GM12878 (cell line): ENCODE results near the gene KIZ. TPM values are rescaled to one million over a fixed set of nuclear protein-coding genes. Genes with fewer than 3 reads are reported as not detected.

ENCODE experiments used
- ATAC-seq: fragments of 200-7000 bp; cut with Tn5 transposase; 3 replicates; pipeline ENCODE4 v1.9.1; 2020; ENCODE audit warnings: mild to moderate bottlenecking, moderate library complexity
- BruUV-seq: library from RNA; stranded (reverse); fragments of 400-500 nt; replicated peaks from 2 replicates; lab custom pipeline; 2021; lab: Mats Ljungman, UMichigan
- CTCF ChIA-PET: fragments of 300-600 bp; sonication (Branson Sonifier 250); formaldehyde crosslinking; extraction: SDS; loops from one replicate; lab custom pipeline; 2021; ENCODE audit warnings: inconsistent platforms; lab: Yijun Ruan, JAX
- POLR2A ChIA-PET: fragments of 350-600 bp; formaldehyde crosslinking; extraction: SDS; loops from one replicate; lab custom pipeline; 2021; ENCODE audit warnings: inconsistent platforms; lab: Charles Lee
- RAD21 ChIA-PET: fragments of 300-600 bp; sonication (Branson Sonifier 250); formaldehyde crosslinking; loops from one replicate; lab custom pipeline; 2023; ENCODE audit warnings: antibody characterized with exemption; ENCODE audit not compliant: unreplicated experiment; lab: Charles Lee
- SMC1A ChIA-PET: fragments of 300-600 bp; sonication (Branson Sonifier 250); formaldehyde crosslinking; loops from one replicate; lab custom pipeline; 2023; ENCODE audit not compliant: unreplicated experiment, uncharacterized antibody; lab: Charles Lee
- DNase-seq: peaks from one replicate; pipeline ENCODE4 v3.0.0-alpha.2; 2011; ENCODE audit warnings: low read depth, low spot score
- FAIRE-seq: peaks from 3 replicates; lab custom pipeline; 2011; peaks lifted over from hg19 to GRCh38; lab: Jason Lieb, UNC
- H2AFZ ChIP-seq: 2 replicates; pipeline ENCODE4 v1.6.0; 2011; ENCODE audit warnings: low read depth, low read length, control low read depth; ENCODE audit not compliant: control insufficient read depth
- H3K27ac ChIP-seq: 2 replicates; pipeline ENCODE4 v1.5.1; 2011; ENCODE audit warnings: control low read depth; ENCODE audit not compliant: control insufficient read depth, insufficient read depth
- H3K27me3 ChIP-seq, 2 experiments: replicated peaks in 1 of 2; 2 replicates each; pipeline versions ENCODE4 v1.6.0 to v1.6.1; 2011; ENCODE audit warnings: low read length in 1 of 2; ENCODE audit not compliant: control insufficient read depth in 2 of 2, insufficient read depth in 2 of 2
- H3K36me3 ChIP-seq, 2 experiments: 2 replicates each; pipeline ENCODE4 v1.5.1; 2011; ENCODE audit warnings: low read length in 1 of 2; ENCODE audit not compliant: control insufficient read depth in 2 of 2, insufficient read depth in 2 of 2
- H3K4me1 ChIP-seq: 2 replicates; pipeline ENCODE4 v1.6.1; 2011; ENCODE audit warnings: mild to moderate bottlenecking, low read length, moderate library complexity, mixed read lengths; ENCODE audit not compliant: control insufficient read depth, insufficient read depth
- H3K4me2 ChIP-seq: 2 replicates; pipeline ENCODE4 v1.6.0; 2011; ENCODE audit warnings: control low read depth; ENCODE audit not compliant: control insufficient read depth, insufficient read depth
- H3K4me3 ChIP-seq: fragments of 200-600 bp; sonication (generic); 2 replicates; pipeline ENCODE4 v1.5.1; 2016
- H3K79me2 ChIP-seq: 2 replicates; pipeline ENCODE4 v1.6.0; 2011; ENCODE audit warnings: low read length; ENCODE audit not compliant: control insufficient read depth, insufficient read depth
- H3K9ac ChIP-seq: 2 replicates; pipeline ENCODE4 v1.8.0; 2011; ENCODE audit warnings: low read length, control low read depth, mixed read lengths; ENCODE audit not compliant: control insufficient read depth, insufficient read depth
- H3K9me3 ChIP-seq: replicated peaks from 3 replicates; pipeline ENCODE4 v1.5.1; 2011; ENCODE audit warnings: mild to moderate bottlenecking, low read length; ENCODE audit not compliant: control insufficient read depth, insufficient read depth
- H4K20me1 ChIP-seq: 2 replicates; pipeline ENCODE4 v1.6.0; 2011; ENCODE audit not compliant: control insufficient read depth, insufficient read depth
- EGR1 ChIP-seq, 2 experiments: IDR thresholded peaks; 1 replicate in 1 of 2; 2 replicates in 1 of 2; pipeline ENCODE4 v1.6.1; 2011 to 2012; ENCODE audit warnings: low read depth in 2 of 2, low read length in 2 of 2, borderline replicate concordance in 1 of 2, mild to moderate bottlenecking in 1 of 2, moderate library complexity in 1 of 2
- FOXK2 ChIP-seq: fragments of 450-650 bp; IDR thresholded peaks from 2 replicates; pipeline ENCODE4 v1.6.1; 2017; ENCODE audit warnings: mild to moderate bottlenecking, moderate library complexity
- HCFC1 ChIP-seq: fragments of 150-350 bp; IDR thresholded peaks from 2 replicates; pipeline ENCODE4 v1.6.1; 2014; ENCODE audit warnings: low read length
- IRF4 ChIP-seq: IDR thresholded peaks from 2 replicates; pipeline ENCODE4 v1.6.1; 2011; ENCODE audit warnings: low read depth, low read length
- PRDM15 ChIP-seq: fragments of 450-650 bp; formaldehyde crosslinking; IDR thresholded peaks from 2 replicates; pipeline ENCODE4 v1.4.0; 2020; ENCODE audit warnings: mild to moderate bottlenecking, moderate library complexity
- RFX5 ChIP-seq: IDR thresholded peaks from 2 replicates; pipeline ENCODE4 v1.6.1; 2011; ENCODE audit warnings: low read depth, low read length, improper control_type of control experiment
- SMC3 ChIP-seq: IDR thresholded peaks from 2 replicates; pipeline ENCODE4 v1.6.1; 2011; ENCODE audit warnings: low read length, improper control_type of control experiment, borderline replicate concordance
- SREBF2 ChIP-seq: IDR thresholded peaks from 2 replicates; pipeline ENCODE4 v1.6.1; 2012; ENCODE audit warnings: mild to moderate bottlenecking, low read length
- TCF7 ChIP-seq: IDR thresholded peaks from 2 replicates; pipeline ENCODE4 v1.6.1; 2014; ENCODE audit warnings: antibody characterized with exemption, borderline replicate concordance
- WGBS: methylation state at CpG from one replicate; pipeline ENCODE4 v1.1.6; 2016; ENCODE audit warnings: low lambda C conversion rate; ENCODE audit not compliant: insufficient replicate concordance, insufficient coverage; ENCODE audit errors: missing lambda C conversion rate; 5-methylcytosine and 5-hydroxymethylcytosine counted together
- in situ Hi-C: fragments of 300-500 bp; cut with MboI; formaldehyde crosslinking; loops from 9 replicates; pipeline ENCODE4 v1.14.3; 2018; ENCODE audit warnings: mixed read lengths
- intact Hi-C: fragments of 100-400 bp; cut with micrococcal nuclease; formaldehyde crosslinking; loops from one replicate; pipeline ENCODE4 v1.14.2; 2022; ENCODE audit not compliant: unreplicated experiment
- polyA plus RNA-seq, 11 experiments: library from polyadenylated mRNA; depleted of rRNA in 4 of 11; unstranded in 6 of 11; stranded (reverse) in 5 of 11; fragments of >200 nt; fragmentation: Nextera tagmentation in 4 of 11; fragmentation: Illumina TruSeq in 1 of 11; extraction: Ambion mirVana in 4 of 11; extraction: Trizol in 1 of 11; gene quantifications; 1 replicate in 1 of 11; 2 replicates in 10 of 11; pipeline versions ENCODE4 v1.2.1 to v1.2.3, GENCODE V29; 2011 to 2016; ENCODE audit warnings: inconsistent platforms in 2 of 11, missing spikeins in 2 of 11, low read depth in 1 of 11
- total RNA-seq, 4 experiments: library from RNA; depleted of rRNA in 3 of 4; stranded (reverse); fragments of >200 nt in 3 of 4; fragmentation: Illumina TruSeq in 1 of 4; extraction: Trizol in 1 of 4; gene quantifications; 2 replicates each; pipeline versions ENCODE4 v1.2.1 to v1.2.3, GENCODE V29; 2013 to 2021
- TF ChIP-seq, protein P1 (sequence below): fragments of 450-650 bp; IDR thresholded peaks from 2 replicates; pipeline ENCODE4 v1.6.1; 2017; ENCODE audit warnings: mild to moderate bottlenecking

Gene KIZ
- total and polyA plus RNA-seq, 10 of the 15 experiments (the other 5 are each of a cell fraction or from before 2014, with no cell fraction given), result 2.7 to 11.0 (median 7.3) TPM

DNA sequence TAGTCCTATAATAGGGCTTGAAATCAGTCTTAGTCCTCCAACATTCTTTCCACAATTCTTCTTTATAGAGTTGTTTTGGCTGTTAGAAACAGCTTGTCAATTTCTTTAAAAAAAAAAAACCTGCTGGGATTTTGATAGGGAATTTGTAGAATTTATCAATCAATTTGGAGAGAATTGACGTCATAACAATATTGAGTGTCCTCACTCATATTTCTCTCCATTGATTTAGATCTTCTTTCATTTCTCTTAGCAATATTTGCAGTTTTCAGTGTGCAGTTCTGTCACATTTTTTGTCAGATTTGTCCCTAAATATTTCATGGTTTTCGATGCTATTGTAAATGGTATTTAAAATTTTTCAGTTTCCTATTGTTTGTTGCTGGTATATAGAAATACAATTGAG lies 14.5 kb upstream of the KIZ start:
- H3K27me3 ChIP-seq, result peaks cover 3 to 9% of the 10 kb centered on the region in 2 experiments; a peak in 3 of 4 replicates
- RAD21 ChIA-PET, result no interaction called here

More for the DNA sequence above, 14.5 kb upstream of the KIZ start:
- DNase-seq (no peak), ATAC-seq (no peak), FAIRE-seq (no peak)
- Histone ChIP-seq H3K27ac (no peak overlapping the region), H4K20me1 (no peaks in the 10 kb centered on the region), H3K9ac (no peak overlapping the region), H2AFZ (no peak overlapping the region), H3K4me2 (no peak overlapping the region), H3K36me3 (no peaks in the 10 kb centered on the region), H3K79me2 (no peaks in the 10 kb centered on the region), H3K4me3 (no peak overlapping the region), H3K9me3 (no peaks in the 10 kb centered on the region), H3K4me1 (no peaks in the 10 kb centered on the region)
- no peak for TF ChIP-seq RFX5
- TF ChIP-seq SREBF2, result no peak
- TF ChIP-seq TCF7, result no peak
- no peak for TF ChIP-seq HCFC1
- TF ChIP-seq IRF4, result no peak
- no peak for TF ChIP-seq PRDM15 (CRISPR knock-in tag)
- no peak for TF ChIP-seq EGR1 (IDR thresholded peaks at IDR 0.05; ENCODE audit: borderline replicate concordance in 1 of 2, low read depth in 2 of 2, low read length in 2 of 2)
- TF ChIP-seq FOXK2, result no peak
- TF ChIP-seq, protein P1, sequence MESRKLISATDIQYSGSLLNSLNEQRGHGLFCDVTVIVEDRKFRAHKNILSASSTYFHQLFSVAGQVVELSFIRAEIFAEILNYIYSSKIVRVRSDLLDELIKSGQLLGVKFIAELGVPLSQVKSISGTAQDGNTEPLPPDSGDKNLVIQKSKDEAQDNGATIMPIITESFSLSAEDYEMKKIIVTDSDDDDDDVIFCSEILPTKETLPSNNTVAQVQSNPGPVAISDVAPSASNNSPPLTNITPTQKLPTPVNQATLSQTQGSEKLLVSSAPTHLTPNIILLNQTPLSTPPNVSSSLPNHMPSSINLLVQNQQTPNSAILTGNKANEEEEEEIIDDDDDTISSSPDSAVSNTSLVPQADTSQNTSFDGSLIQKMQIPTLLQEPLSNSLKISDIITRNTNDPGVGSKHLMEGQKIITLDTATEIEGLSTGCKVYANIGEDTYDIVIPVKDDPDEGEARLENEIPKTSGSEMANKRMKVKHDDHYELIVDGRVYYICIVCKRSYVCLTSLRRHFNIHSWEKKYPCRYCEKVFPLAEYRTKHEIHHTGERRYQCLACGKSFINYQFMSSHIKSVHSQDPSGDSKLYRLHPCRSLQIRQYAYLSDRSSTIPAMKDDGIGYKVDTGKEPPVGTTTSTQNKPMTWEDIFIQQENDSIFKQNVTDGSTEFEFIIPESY, result no peak
- TF ChIP-seq SMC3, result no peak
- 5% methylated on average over 2 of the region's 2 CpGs for WGBS
- in situ Hi-C loops (no loop called here), intact Hi-C loops (no loop called here)
- SMC1A ChIA-PET, result interaction anchor here (0.7 to 1.1 kb wide), 2 partner anchors 8 to 272 kb away, joined by 3 read pairs; no protein-coding TSS in a partner anchor
- CTCF ChIA-PET, result interaction anchor here (0.6 kb wide), 1 partner anchor 437 kb away, joined by 3 read pairs; no protein-coding TSS in a partner anchor
- POLR2A ChIA-PET, result no interaction called here
- no TSS peak for BruUV-seq
